ENCODE data around the gene OPN4. TPM values are rescaled to one million over a fixed set of nuclear protein-coding genes. Genes with fewer than 3 reads are reported as not detected.

The OPN4 gene
- total RNA-seq, 3 donors from 2014 or later = not detected

DNA sequence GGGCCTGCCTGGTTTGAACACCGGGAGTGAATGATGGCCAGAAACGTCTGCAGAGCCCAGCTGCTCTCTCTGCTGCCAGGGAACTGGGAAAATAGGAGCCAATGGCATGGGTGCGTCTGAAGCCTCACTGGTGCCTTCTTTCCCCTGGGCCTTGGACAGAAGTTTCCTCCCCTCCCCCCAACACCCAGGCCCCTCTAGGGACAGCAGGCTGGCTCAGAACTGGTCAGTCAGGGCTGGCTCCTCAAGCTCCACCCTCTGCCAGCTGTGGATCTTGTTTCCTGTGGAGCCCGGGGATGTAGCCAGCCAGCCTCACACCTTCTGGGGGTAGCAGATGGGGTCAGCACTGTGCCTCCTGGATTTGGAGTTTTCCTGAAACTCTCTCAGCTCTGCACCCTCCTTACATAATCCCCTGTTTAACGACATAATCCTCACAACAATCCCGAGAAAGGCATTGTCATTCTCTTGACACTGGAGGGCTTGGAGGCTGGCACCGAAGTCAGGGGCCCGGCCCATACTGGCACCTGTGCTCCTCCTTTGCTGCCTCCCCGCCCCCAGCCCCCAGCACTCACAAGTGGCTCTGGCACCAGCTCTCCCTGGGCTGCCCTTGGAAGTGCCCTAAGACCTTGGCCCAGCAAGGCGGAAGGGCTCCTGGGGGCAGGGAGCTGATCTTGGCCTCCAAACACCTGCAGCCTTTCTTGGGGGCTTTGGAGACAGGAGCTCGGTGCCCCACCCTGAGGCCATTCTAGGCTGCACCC, 19.7 kb downstream of the OPN4 start:
- ATAC-seq (no peak), DNase-seq (no peak)
- Mint-ChIP-seq H3K9me3 (no peaks in the 10 kb centered on the region), H3K27me3 (ENCODE audit: low read depth) (no peaks in the 10 kb centered on the region), H3K36me3 (ENCODE audit: insufficient read depth) (no peaks in the 10 kb centered on the region), H3K4me1 (ENCODE audit: low read depth) (peaks cover 1% of the 10 kb centered on the region), H3K4me3 (no peak overlapping the region)

DNA sequence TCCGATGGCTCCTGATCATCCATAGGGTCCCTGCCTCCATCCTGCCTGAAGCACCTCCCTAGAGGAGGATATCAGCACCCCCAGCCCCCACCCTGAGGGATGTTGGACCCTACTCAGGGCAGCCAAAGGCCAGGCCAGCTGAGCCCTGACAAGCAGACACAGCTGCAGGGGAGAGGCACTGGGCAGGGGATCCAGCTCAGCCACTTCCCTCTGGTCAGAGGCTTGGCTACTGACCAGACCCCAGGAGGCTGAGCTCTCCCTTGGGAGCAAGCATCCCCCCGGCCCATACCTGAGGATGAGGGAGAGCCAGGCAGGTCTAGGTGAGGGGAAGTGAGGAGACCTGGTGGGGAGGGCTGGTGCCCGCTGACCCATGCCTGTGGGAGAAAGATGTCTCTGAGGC, 20.6 kb downstream of the OPN4 start:
- DNase-seq = no peak
- no peaks in the 10 kb centered on the region for H3K36me3 Mint-ChIP-seq (ENCODE audit: insufficient read depth)
- H3K27me3 Mint-ChIP-seq (ENCODE audit: low read depth) = no peaks in the 10 kb centered on the region
- peaks cover 1% of the 10 kb centered on the region for H3K4me1 Mint-ChIP-seq (ENCODE audit: low read depth)
- no peak for ATAC-seq
- H3K9me3 Mint-ChIP-seq = no peaks in the 10 kb centered on the region
- H3K4me3 Mint-ChIP-seq = no peak overlapping the region

DNA sequence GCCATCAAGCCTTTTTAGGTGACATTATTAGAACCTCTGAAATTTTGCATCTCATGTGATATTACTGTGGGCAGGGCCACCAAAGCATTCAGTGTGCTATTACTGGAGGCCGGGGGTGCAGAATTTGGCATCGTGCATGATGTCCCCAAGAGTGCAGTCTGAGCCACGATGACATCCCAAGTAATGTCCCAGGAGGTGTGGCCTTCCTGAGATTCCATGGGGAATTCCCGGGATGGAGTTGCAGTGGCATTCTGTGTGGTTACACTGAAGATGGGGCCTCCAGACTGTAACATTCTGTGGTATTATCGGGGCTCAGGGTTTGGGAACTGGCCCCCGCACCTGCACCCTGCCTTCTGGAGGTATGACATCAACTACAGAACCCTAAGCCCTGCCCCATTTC, 23.0 kb downstream of the OPN4 start:
- Mint-ChIP-seq H3K27me3 (ENCODE audit: low read depth) (no peaks in the 10 kb centered on the region), H3K4me1 (ENCODE audit: low read depth) (peaks cover 1% of the 10 kb centered on the region), H3K4me3 (no peak overlapping the region), H3K9me3 (no peaks in the 10 kb centered on the region), H3K36me3 (ENCODE audit: insufficient read depth) (no peaks in the 10 kb centered on the region)
- no peak for ATAC-seq
- DNase-seq = no peak

DNA sequence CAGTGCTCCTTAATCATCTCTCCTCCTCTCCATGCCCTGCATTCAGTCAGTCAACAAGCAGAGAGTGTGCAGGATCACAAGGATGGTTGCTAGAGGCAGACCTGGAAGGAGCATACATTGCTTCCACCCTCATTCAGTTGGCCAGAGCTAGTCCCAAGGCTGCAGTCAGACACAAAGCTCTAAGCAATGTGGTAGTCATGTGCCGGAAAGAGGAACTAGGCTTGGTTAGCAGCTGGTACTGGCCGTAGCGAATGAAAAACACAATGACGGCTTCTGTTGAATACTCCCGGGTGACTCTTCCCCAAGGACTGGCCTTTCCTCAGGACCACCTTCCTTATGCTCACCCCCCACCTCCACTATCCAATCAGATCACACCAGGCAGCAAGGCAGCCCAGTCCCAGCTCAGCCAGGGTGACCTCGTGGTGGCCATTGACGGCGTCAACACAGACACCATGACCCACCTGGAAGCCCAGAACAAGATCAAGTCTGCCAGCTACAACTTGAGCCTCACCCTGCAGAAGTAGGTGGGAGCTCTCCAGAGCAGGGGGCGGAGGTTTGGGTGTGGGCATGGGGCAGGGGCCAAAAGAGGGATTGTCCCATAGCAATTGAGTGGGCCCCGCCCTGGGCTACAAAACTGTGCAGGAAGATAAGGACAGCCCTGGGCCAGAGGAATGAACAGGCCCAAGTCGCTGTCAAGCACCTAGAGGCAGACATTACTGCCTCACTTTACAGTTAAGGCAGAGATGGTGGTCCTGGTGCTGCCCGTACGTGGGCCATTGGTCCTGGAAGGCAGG, 24.8 kb downstream of the OPN4 start:
- no peaks in the 10 kb centered on the region for H3K9me3 Mint-ChIP-seq
- H3K27me3 Mint-ChIP-seq (ENCODE audit: low read depth) = no peaks in the 10 kb centered on the region
- H3K4me1 Mint-ChIP-seq (ENCODE audit: low read depth) = no peaks in the 10 kb centered on the region
- DNase-seq = no peak
- no peaks in the 10 kb centered on the region for H3K36me3 Mint-ChIP-seq (ENCODE audit: insufficient read depth)
- no peak for ATAC-seq
- no peak overlapping the region for H3K4me3 Mint-ChIP-seq

DNA sequence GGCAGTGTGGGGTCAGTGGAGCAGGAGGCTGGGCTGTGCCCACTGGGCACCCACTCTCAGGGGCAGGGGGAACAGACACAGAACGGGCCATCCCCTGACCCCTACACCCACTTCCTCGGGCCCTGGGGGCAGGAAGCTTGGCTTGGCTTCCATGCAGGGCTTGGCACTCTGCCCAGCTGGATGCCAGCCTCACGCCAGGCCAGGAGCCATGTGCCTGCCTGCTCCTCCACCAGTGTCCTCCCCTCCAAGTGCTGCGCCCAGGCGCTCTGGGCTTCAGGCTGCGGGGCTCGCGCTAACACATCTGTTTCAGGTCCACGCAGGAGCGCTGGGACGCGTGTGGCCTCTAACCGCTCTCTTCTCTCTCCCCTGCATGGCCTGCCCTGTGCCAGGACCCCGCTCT, 26.7 kb downstream of the OPN4 start:
- H3K4me3 Mint-ChIP-seq = no peak overlapping the region

DNA sequence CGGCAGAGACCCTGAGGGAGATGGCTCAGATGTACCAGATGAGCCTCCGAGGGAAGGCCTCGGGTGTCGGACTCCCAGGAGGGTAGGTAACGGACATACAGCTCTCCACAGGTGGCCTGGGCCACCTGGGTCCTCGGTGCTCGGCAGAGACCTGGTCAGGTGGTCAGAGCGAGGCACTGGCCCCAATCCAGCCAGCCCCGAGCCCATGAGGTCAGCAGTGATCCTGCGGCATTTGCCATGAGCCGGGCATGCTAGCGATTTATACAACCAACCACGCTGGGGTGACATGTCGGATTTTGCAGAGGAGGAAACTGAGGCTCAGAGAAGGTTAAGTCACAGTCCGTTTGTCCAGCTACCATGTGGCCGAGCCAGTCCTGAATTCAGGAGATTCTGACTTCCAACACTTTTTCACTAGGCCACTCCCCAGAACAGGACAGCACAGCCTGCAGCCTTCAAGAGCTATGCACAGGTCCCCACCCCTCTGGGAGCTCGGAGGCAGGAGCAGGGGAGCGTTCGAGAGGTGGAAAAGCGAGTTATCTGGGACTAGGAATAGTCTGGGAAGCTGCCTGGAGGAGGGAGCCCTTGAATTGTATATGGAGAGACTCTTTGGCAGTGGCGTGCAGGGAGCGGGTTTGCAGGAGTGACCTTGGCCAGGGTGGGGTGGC, 27.5 kb downstream of the OPN4 start:
- Mint-ChIP-seq H3K4me3 (no peak overlapping the region), H3K27me3 (ENCODE audit: low read depth) (peaks cover 6% of the 10 kb centered on the region), H3K9me3 (no peaks in the 10 kb centered on the region), H3K4me1 (ENCODE audit: low read depth) (no peaks in the 10 kb centered on the region), H3K36me3 (ENCODE audit: insufficient read depth) (no peaks in the 10 kb centered on the region)
- ATAC-seq (no peak), DNase-seq (no peak)

More for the DNA sequence above, 26.7 kb downstream of the OPN4 start:
- H3K4me1 Mint-ChIP-seq (ENCODE audit: low read depth) = no peaks in the 10 kb centered on the region
- DNase-seq (no peak), ATAC-seq (no peak)
- no peaks in the 10 kb centered on the region for H3K9me3 Mint-ChIP-seq
- peaks cover 6% of the 10 kb centered on the region for H3K27me3 Mint-ChIP-seq (ENCODE audit: low read depth)
- H3K36me3 Mint-ChIP-seq (ENCODE audit: insufficient read depth) = no peaks in the 10 kb centered on the region

DNA sequence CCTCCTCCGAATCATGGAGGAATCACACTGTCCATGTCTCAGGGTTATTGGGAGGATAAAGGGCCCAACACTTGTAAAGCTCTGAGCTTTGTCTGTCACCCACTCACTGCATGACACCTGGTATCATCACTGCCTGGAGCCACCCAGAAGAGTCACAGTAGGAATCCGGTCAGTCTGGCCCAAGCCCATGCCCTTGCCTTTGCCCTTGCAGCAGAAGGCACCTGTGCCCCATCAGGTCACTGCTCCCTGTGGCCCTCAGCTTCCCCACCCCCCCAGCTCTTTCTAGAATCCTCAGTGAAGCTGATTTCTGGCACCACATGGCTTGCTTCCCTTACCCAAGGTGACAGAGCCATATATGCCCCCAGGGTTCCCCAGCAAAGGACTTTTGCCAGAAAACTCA, 28.3 kb downstream of the OPN4 start:
- H3K4me3 Mint-ChIP-seq = no peak overlapping the region
- no peaks in the 10 kb centered on the region for H3K4me1 Mint-ChIP-seq (ENCODE audit: low read depth)

DNA sequence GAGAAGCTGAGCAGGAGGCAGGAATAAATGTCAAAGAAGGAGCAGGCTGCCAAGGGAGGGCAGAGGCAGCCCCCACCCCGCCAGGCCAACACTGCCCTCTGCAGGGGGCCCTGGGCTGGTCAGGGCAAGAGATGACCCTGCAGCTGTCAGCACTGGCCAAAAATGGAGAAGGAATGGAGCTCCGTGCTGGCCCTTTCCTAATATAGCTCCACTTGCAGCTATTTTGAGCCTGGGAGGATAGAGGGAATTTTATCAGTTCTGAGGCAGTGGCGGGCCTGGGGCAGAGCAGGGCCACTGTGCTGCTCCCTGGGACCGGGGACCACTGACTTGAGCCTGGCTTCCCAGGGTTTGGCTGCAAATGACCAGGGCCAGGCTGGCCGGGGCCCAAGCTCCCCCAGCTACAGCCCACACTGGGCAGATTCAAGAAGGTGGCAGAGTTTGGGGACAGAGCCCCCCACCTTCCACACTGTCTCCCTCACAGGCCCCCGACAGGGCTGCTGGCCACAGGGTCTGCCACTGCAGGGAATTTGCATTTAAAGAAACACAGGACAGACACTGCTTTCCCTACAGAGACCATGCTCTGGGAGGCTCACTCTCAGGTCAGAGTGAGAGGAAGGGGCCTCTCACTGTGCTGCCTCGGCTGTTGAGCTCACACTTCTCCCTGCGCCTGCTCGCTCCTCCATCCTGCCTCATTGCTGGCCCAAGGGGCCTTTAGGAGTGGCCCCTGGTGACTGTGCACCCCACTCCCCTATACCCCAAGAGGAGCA, 30.2 kb downstream of the OPN4 start:
- DNase-seq (no peak), ATAC-seq (no peak)
- H3K4me1 Mint-ChIP-seq (ENCODE audit: low read depth) = no peaks in the 10 kb centered on the region
- H3K36me3 Mint-ChIP-seq (ENCODE audit: insufficient read depth) = no peaks in the 10 kb centered on the region
- H3K27me3 Mint-ChIP-seq (ENCODE audit: low read depth) = peaks cover 6% of the 10 kb centered on the region
- no peaks in the 10 kb centered on the region for H3K9me3 Mint-ChIP-seq
- no peak overlapping the region for H3K4me3 Mint-ChIP-seq

More for the DNA sequence above, 28.3 kb downstream of the OPN4 start:
- ATAC-seq (no peak), DNase-seq (no peak)
- Mint-ChIP-seq H3K9me3 (no peaks in the 10 kb centered on the region), H3K36me3 (ENCODE audit: insufficient read depth) (no peaks in the 10 kb centered on the region), H3K27me3 (ENCODE audit: low read depth) (peaks cover 6% of the 10 kb centered on the region)

DNA sequence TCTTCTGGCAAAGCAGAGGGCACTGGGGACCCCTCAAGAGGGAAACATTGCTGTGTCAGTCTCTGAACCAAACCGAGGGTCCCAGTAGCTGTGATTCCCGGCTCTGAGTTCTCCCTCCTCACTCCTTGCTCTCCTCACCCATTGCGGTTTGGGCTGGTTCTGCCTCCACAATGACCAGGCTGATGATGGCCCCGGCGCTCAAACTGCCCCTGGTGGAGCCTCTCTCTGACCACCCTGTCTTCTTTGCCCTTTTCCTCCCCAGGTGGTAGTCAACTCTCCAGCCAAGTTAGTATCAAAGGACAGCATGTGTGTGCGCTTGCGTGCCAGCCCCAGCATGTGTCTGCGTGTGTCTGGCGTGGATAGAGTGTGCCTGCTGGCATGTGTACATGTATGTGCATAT, 31.1 kb downstream of the OPN4 start:
- H3K4me3 Mint-ChIP-seq = no peak overlapping the region
- no peaks in the 10 kb centered on the region for H3K9me3 Mint-ChIP-seq
- peaks cover 6% of the 10 kb centered on the region for H3K27me3 Mint-ChIP-seq (ENCODE audit: low read depth)
- ATAC-seq (no peak), DNase-seq (no peak)
- no peaks in the 10 kb centered on the region for H3K4me1 Mint-ChIP-seq (ENCODE audit: low read depth)
- no peaks in the 10 kb centered on the region for H3K36me3 Mint-ChIP-seq (ENCODE audit: insufficient read depth)

DNA sequence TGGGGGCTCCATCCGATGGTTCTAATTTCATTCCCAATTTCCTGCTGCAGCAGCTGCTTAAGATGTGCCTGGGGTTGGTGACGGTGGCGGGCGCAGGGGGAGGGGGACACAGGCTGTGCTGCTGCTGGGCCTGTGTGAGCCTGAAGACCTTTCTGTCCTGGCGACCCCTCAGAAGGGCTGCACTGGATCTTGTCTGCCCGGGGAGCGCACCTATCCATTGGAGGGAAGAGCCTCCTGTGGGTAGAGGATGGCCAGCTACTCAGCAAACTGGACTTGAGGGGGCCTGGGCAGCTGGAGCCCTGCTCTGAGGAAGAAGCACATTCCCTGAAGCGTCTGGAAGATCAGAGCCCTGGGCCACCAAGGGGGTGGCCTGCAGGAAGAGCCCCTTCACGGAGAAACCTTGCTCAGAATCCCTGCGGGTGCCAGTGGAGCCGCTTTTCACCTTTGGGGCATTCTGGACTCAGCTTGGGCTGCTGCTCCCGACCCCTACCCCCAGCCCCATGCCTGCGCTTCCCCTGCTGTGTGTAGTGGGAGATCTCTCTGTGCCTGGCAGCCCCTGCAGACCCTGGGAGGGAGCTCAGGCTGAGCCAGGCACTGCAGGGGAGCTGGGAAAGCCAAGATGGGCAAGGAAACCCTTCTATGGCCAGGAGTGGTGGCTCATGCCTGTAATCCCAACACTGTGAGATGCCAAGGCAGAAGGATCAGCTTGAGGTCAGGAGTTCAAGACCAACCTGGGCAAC, 31.7 kb downstream of the OPN4 start:
- no peaks in the 10 kb centered on the region for H3K9me3 Mint-ChIP-seq
- no peaks in the 10 kb centered on the region for H3K4me1 Mint-ChIP-seq (ENCODE audit: low read depth)
- H3K36me3 Mint-ChIP-seq (ENCODE audit: insufficient read depth) = no peaks in the 10 kb centered on the region
- no peak overlapping the region for H3K4me3 Mint-ChIP-seq
- H3K27me3 Mint-ChIP-seq (ENCODE audit: low read depth) = peaks cover 6% of the 10 kb centered on the region
- ATAC-seq (no peak), DNase-seq (no peak)

DNA sequence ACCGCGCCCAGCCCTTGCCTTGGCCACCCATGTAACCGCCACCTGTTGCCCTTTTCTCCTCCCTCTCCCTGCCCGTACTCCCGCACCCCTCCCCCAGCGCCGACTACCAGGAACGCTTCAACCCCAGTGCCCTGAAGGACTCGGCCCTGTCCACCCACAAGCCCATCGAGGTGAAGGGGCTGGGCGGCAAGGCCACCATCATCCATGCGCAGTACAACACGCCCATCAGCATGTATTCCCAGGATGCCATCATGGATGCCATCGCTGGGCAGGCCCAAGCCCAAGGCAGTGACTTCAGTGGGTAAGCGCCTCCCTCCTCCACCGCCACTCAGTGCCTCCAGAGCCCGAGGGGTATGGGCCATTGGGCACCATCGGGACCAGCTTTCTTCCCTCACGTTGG, 32.6 kb downstream of the OPN4 start:
- H3K4me3 Mint-ChIP-seq = no peak overlapping the region
- peaks cover 6% of the 10 kb centered on the region for H3K27me3 Mint-ChIP-seq (ENCODE audit: low read depth)
- no peaks in the 10 kb centered on the region for H3K4me1 Mint-ChIP-seq (ENCODE audit: low read depth)
- H3K9me3 Mint-ChIP-seq = no peaks in the 10 kb centered on the region
- ATAC-seq (no peak), DNase-seq (no peak)
- H3K36me3 Mint-ChIP-seq (ENCODE audit: insufficient read depth) = no peaks in the 10 kb centered on the region

DNA sequence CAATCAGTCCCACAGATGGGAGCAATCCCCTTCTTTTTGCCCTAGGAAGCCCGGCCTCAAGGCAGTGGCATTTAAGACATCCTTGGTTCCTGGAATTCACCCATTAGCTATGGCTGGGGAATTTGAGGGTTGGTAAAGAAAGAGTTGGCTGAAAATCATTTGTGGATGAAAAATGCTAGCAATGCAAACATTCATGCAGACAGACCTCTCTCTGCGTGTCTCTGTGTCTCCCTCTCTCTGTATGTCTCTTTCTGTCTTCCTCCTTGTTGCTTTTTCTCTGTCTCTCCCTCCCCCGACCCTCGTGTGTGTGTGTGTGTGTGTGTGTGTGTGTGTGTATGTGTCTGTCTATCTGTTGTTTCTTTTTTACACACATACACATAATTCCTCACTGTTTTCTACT, 33.4 kb downstream of the OPN4 start:
- no peaks in the 10 kb centered on the region for H3K9me3 Mint-ChIP-seq
- peaks cover 6% of the 10 kb centered on the region for H3K27me3 Mint-ChIP-seq (ENCODE audit: low read depth)
- H3K36me3 Mint-ChIP-seq (ENCODE audit: insufficient read depth) = no peaks in the 10 kb centered on the region
- no peak overlapping the region for H3K4me3 Mint-ChIP-seq
- no peaks in the 10 kb centered on the region for H3K4me1 Mint-ChIP-seq (ENCODE audit: low read depth)
- no peak for DNase-seq
- no peak for ATAC-seq

DNA sequence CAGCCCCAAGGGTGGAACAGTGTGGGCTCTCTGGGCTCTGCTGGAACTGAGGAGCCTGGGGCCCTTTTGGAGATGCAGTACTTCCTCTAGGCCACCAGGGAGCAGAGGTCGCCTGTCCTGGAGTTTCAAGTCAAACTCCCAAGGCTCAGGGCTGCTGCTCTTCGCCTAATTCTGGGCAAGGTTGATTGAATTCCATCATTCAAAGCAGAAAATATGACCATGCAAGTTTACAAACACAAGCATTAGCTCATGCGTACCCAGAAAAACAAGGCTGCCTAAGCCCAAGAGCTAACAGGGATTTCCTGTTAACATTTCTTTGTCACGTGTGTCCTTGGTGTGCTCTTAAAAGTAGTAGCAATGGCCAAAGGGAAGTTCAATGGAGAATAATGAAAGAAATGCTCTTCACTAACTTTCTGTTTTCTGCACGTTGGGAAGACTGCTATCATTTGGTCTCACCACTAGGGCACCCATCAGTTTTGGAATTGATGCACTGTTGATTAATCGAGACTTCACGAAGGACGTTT, 34.1 kb downstream of the OPN4 start:
- H3K27me3 Mint-ChIP-seq (ENCODE audit: low read depth) = peaks cover 6% of the 10 kb centered on the region
- ATAC-seq = peak; percentile 82 to 84
- no peak overlapping the region for H3K4me3 Mint-ChIP-seq

More for the DNA sequence above, 34.1 kb downstream of the OPN4 start:
- H3K36me3 Mint-ChIP-seq (ENCODE audit: insufficient read depth) = no peaks in the 10 kb centered on the region
- no peaks in the 10 kb centered on the region for H3K9me3 Mint-ChIP-seq
- no peaks in the 10 kb centered on the region for H3K4me1 Mint-ChIP-seq (ENCODE audit: low read depth)
- DNase-seq = peak; percentile 32
